K562 (cell line): Measurements from ENCODE around the gene RFC5. TPM values are rescaled to one million over a fixed set of nuclear protein-coding genes. Genes with fewer than 3 reads are reported as not detected.
A peak's percentile ranks its signal among the peaks of the same experiment; 100 is the strongest.

Experiments
- ATAC-seq: fragments of 200-7000 bp; cut with Tn5 transposase; 3 replicates; pipeline ENCODE4 v1.9.1; 2020; ENCODE audit warnings: moderate library complexity
- BruUV-seq: library from RNA; stranded (reverse); fragments of 400-500 nt; replicated peaks from 2 replicates; lab custom pipeline; 2021; lab: Mats Ljungman, UMichigan
- CTCF ChIA-PET: fragments of 300-600 bp; formaldehyde crosslinking; extraction: SDS; loops from one replicate; lab custom pipeline; 2021; ENCODE audit warnings: low intra/inter-chr PET ratio; lab: Yijun Ruan, JAX
- POLR2A ChIA-PET: fragments of 300-600, 350-650 bp; sonication (Branson Sonifier 250); formaldehyde crosslinking; extraction: SDS; loops from one replicate; lab custom pipeline; 2021; ENCODE audit warnings: antibody characterized with exemption, inconsistent platforms; lab: Yijun Ruan, JAX
- DNase-seq, 4 experiments: peaks; one replicate each; pipeline versions ENCODE4 v3.0.0 to v3.0.0-alpha.2; 2011 to 2018; ENCODE audit warnings: low spot score in 3 of 4, mixed read lengths in 3 of 4; ENCODE audit errors: extremely low read depth in 1 of 4
- FAIRE-seq: peaks from 2 replicates; lab custom pipeline; 2011; peaks lifted over from hg19 to GRCh38; lab: Jason Lieb, UNC
- H2AFZ ChIP-seq: 2 replicates; pipeline ENCODE4 v1.6.0; 2011; ENCODE audit warnings: low read depth, low read length, control low read depth, inconsistent platforms
- H3K27ac ChIP-seq: fragments of 200-600 bp; 3 replicates; pipeline ENCODE4 v1.8.0; 2011; ENCODE audit warnings: low read depth, mild to moderate bottlenecking, control low read depth, inconsistent platforms, low read length, moderate library complexity, mixed read lengths; ENCODE audit errors: extremely low read depth
- H3K27me3 ChIP-seq, 2 experiments: fragments of 300-600 bp in 1 of 2; 2 replicates in 1 of 2; 3 replicates in 1 of 2; pipeline versions ENCODE4 v1.6.0 to v1.8.0; 2011; ENCODE audit warnings: inconsistent platforms in 2 of 2, low read length in 2 of 2, mild to moderate bottlenecking in 1 of 2, mixed read lengths in 1 of 2, moderate library complexity in 1 of 2; ENCODE audit not compliant: control insufficient read depth in 2 of 2, insufficient read depth in 2 of 2
- H3K36me3 ChIP-seq: fragments of 300-600 bp; 3 replicates; pipeline ENCODE4 v1.8.0; 2011; ENCODE audit warnings: mild to moderate bottlenecking, low read length, inconsistent platforms; ENCODE audit not compliant: control insufficient read depth, insufficient read depth
- H3K4me1 ChIP-seq, 2 experiments: fragments of 200-600 bp in 1 of 2; replicated peaks in 1 of 2; 2 replicates in 1 of 2; 3 replicates in 1 of 2; pipeline versions ENCODE4 v1.5.1 to v1.8.0; 2011; ENCODE audit warnings: inconsistent platforms in 2 of 2, low read length in 2 of 2, mild to moderate bottlenecking in 1 of 2, mixed read lengths in 1 of 2, moderate library complexity in 1 of 2; ENCODE audit not compliant: control insufficient read depth in 2 of 2, insufficient read depth in 2 of 2
- H3K4me2 ChIP-seq: 2 replicates; pipeline ENCODE4 v1.6.1; 2011; ENCODE audit warnings: low read length, control low read depth, inconsistent platforms, mixed read lengths; ENCODE audit not compliant: insufficient read depth
- H3K4me3 ChIP-seq: fragments of 200-600 bp; sonication (generic), shearing (Covaris generic); 2 replicates; pipeline ENCODE4 v1.5.1; 2016; ENCODE audit warnings: control low read depth, inconsistent platforms
- H3K79me2 ChIP-seq: fragments of 200-600 bp; 3 replicates; pipeline ENCODE4 v1.8.0; 2011; ENCODE audit warnings: low read length, inconsistent platforms; ENCODE audit not compliant: control insufficient read depth, insufficient read depth
- H3K9ac ChIP-seq, 2 experiments: 2 replicates each; pipeline versions ENCODE4 v1.6.0 to v1.6.1; 2011; ENCODE audit warnings: low read depth in 2 of 2, low read length in 2 of 2, control low read depth in 1 of 2, inconsistent platforms in 1 of 2, mild to moderate bottlenecking in 1 of 2, mixed read lengths in 1 of 2; ENCODE audit not compliant: insufficient read depth in 1 of 2
- H3K9me1 ChIP-seq: one replicate; pipeline ENCODE4 v1.6.0; 2011; ENCODE audit warnings: inconsistent platforms, mild to moderate bottlenecking, low read length, moderate library complexity; ENCODE audit not compliant: control insufficient read depth, insufficient read depth
- H3K9me3 ChIP-seq: replicated peaks from 2 replicates; pipeline ENCODE4 v1.5.1; 2011; ENCODE audit warnings: low read depth, low read length, inconsistent platforms; ENCODE audit not compliant: control insufficient read depth, insufficient read depth
- H4K20me1 ChIP-seq: replicated peaks from 2 replicates; pipeline ENCODE4 v1.6.1; 2011; ENCODE audit warnings: low read length, inconsistent platforms, mixed read lengths; ENCODE audit not compliant: control insufficient read depth, insufficient read depth
- CC2D1A ChIP-seq: fragments of 450-650 bp; IDR thresholded peaks from 2 replicates; pipeline ENCODE4 v1.6.1; 2017; ENCODE audit warnings: mild to moderate bottlenecking
- CTCFL ChIP-seq: IDR thresholded peaks from 2 replicates; pipeline ENCODE4 v1.6.1; 2011; ENCODE audit warnings: borderline replicate concordance, low read depth, mild to moderate bottlenecking, moderate library complexity, low read length; ENCODE audit not compliant: insufficient read depth, poor library complexity, severe bottlenecking
- FOXK2 ChIP-seq, 2 experiments: fragments of 450-650 bp; IDR thresholded peaks in 1 of 2; conservative IDR thresholded peaks in 1 of 2; 2 replicates each; pipeline ENCODE4 v1.6.1; 2016; ENCODE audit warnings: low read depth in 2 of 2, mild to moderate bottlenecking in 1 of 2
- HCFC1 ChIP-seq: IDR thresholded peaks from 2 replicates; pipeline ENCODE4 v1.6.1; 2012; ENCODE audit warnings: low read depth, low read length, improper control_type of control experiment
- MAZ ChIP-seq, 2 experiments: fragments of 450-650 bp in 1 of 2; sonication (generic) in 1 of 2; formaldehyde crosslinking; IDR thresholded peaks in 1 of 2; conservative IDR thresholded peaks in 1 of 2; 2 replicates each; pipeline versions ENCODE4 v1.4.0 to v1.5.0; 2020; ENCODE audit warnings: mild to moderate bottlenecking in 1 of 2, missing genetic modification reagents in 1 of 2
- POU5F1 ChIP-seq: fragments of 150-350 bp; IDR thresholded peaks from 2 replicates; pipeline ENCODE4 v1.6.1; 2014; ENCODE audit warnings: borderline replicate concordance, low read length, low read depth, mild to moderate bottlenecking; ENCODE audit not compliant: partially characterized antibody
- SMC3 ChIP-seq: conservative IDR thresholded peaks from 2 replicates; pipeline ENCODE4 v1.6.1; 2011; ENCODE audit warnings: low read depth, low read length, improper control_type of control experiment; ENCODE audit not compliant: insufficient read depth
- VEZF1 ChIP-seq: fragments of 200-800 bp; sonication (Bioruptor generic); IDR thresholded peaks from 2 replicates; pipeline ENCODE4 v1.6.1; 2017; ENCODE audit warnings: missing genetic modification characterization, missing compliant biosample characterization
- ZNF398 ChIP-seq: fragments of 250-450 bp; sonication (Bioruptor Pico); IDR thresholded peaks from 2 replicates; pipeline ENCODE4 v1.8.0; 2021; ENCODE audit warnings: moderate library complexity, mild to moderate bottlenecking, inconsistent platforms
- WGBS: fragments of 100-300 bp; shearing (Covaris generic); methylation state at CpG from one replicate; pipeline ENCODE4 v1.1.6; 2016; ENCODE audit warnings: low coverage, mixed read lengths; ENCODE audit not compliant: insufficient coverage; ENCODE audit errors: missing lambda C conversion rate; 5-methylcytosine and 5-hydroxymethylcytosine counted together
- in situ Hi-C: fragments of 300-500 bp; cut with MboI; formaldehyde crosslinking; loops from 4 replicates; pipeline ENCODE4 v1.15.0; 2018; ENCODE audit warnings: inconsistent platforms, mixed read lengths
- intact Hi-C: fragments of 100-400 bp; cut with micrococcal nuclease; formaldehyde crosslinking; loops from 2 replicates; pipeline ENCODE4 v1.14.2; 2022
- polyA plus RNA-seq, 8 experiments: library from polyadenylated mRNA; depleted of rRNA in 4 of 8; stranded (reverse) in 5 of 8; unstranded in 3 of 8; fragments of >200 nt; fragmentation: Nextera tagmentation in 2 of 8; fragmentation: Illumina TruSeq in 1 of 8; extraction: Ambion mirVana in 2 of 8; extraction: Trizol in 1 of 8; gene quantifications; 2 replicates each; pipeline versions ENCODE4 v1.2.1 to v1.2.3, GENCODE V29; 2011 to 2014; ENCODE audit warnings: inconsistent platforms in 1 of 8, missing spikeins in 1 of 8
- total RNA-seq, 7 experiments: library from RNA; depleted of rRNA in 6 of 7; stranded (reverse); fragments of >200 nt in 6 of 7; fragmentation: Illumina TruSeq in 2 of 7; extraction: Trizol in 2 of 7; gene quantifications; 2 replicates each; pipeline versions ENCODE4 v1.2.1 to v1.2.3, GENCODE V29; 2011 to 2021; ENCODE audit warnings: low replicate concordance in 1 of 7
- TF ChIP-seq, protein P1 (sequence below): fragments of 450-650 bp; IDR thresholded peaks from 2 replicates; pipeline ENCODE4 v1.6.1; 2016; ENCODE audit warnings: mild to moderate bottlenecking

The RFC5 gene
- total and polyA plus RNA-seq, 9 of the 15 experiments (the other 6 are each of a cell fraction or from before 2014, with no cell fraction given), result 61.8 to 189 (median 92.9) TPM

- POLR2A ChIA-PET, result no interaction called here
- in situ Hi-C loops, result no loop called here
- CTCF ChIA-PET, result no interaction called here
- peak; percentile 40; the same call in 1 of the 2 replicates for TF ChIP-seq SMC3
- peak; percentile 14; the same call in 1 of the 2 replicates for TF ChIP-seq VEZF1
- TF ChIP-seq, protein P1, sequence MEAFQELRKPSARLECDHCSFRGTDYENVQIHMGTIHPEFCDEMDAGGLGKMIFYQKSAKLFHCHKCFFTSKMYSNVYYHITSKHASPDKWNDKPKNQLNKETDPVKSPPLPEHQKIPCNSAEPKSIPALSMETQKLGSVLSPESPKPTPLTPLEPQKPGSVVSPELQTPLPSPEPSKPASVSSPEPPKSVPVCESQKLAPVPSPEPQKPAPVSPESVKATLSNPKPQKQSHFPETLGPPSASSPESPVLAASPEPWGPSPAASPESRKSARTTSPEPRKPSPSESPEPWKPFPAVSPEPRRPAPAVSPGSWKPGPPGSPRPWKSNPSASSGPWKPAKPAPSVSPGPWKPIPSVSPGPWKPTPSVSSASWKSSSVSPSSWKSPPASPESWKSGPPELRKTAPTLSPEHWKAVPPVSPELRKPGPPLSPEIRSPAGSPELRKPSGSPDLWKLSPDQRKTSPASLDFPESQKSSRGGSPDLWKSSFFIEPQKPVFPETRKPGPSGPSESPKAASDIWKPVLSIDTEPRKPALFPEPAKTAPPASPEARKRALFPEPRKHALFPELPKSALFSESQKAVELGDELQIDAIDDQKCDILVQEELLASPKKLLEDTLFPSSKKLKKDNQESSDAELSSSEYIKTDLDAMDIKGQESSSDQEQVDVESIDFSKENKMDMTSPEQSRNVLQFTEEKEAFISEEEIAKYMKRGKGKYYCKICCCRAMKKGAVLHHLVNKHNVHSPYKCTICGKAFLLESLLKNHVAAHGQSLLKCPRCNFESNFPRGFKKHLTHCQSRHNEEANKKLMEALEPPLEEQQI, result peak; percentile 87
- peak; percentile 27 for TF ChIP-seq CTCFL
- TF ChIP-seq CC2D1A, result peak; percentile 87
- 0 out of 2 replicates have a peak, but pooled peaks have one; percentile 12 for TF ChIP-seq HCFC1
- TF ChIP-seq FOXK2 (conservative IDR thresholded peaks at IDR 0.05 in 1 of 2, IDR thresholded peaks at IDR 0.05 in 1 of 2; ENCODE audit: low read depth in 2 of 2), result 0 out of 4 replicates have a peak, but pooled peaks of 1 of the 2 experiments have one; percentile 25
- TF ChIP-seq POU5F1, result no peak
- peak in 1 of 2 experiments; percentile 37; a peak in 1 of 4 replicates for TF ChIP-seq MAZ (CRISPR knock-in tag; conservative IDR thresholded peaks at IDR 0.05 in 1 of 2, IDR thresholded peaks at IDR 0.05 in 1 of 2)
- no peak for TF ChIP-seq ZNF398
Observed at GRCh38 chr12:118055144-118055557, 38.6 kb downstream of the RFC5 start.

More at GRCh38 chr12:118055144-118055557, 38.6 kb downstream of the RFC5 start:
- peaks cover under 1 to 9% of the 10 kb centered on the region in 2 experiments; a peak in 2 of 5 replicates for H3K4me1 ChIP-seq
- DNase-seq, result peak; percentile 46 to 80 (median 58)
- no peak overlapping the region for H3K9ac ChIP-seq
- peak; percentile 91 for ATAC-seq
- H2AFZ ChIP-seq, result peak overlapping the region; percentile 29; the same call in 1 of the 2 replicates
- H3K9me1 ChIP-seq, result no peaks in the 10 kb centered on the region
- H3K36me3 ChIP-seq, result peaks cover 19% of the 10 kb centered on the region; the same call in 2 of the 3 replicates
- FAIRE-seq, result peak; percentile 93
- H4K20me1 ChIP-seq, result peaks cover 3% of the 10 kb centered on the region; the same call in 1 of the 2 replicates
- no peak overlapping the region for H3K4me3 ChIP-seq
- intact Hi-C loops, result no loop called here
- H3K4me2 ChIP-seq, result no peak overlapping the region
- no peak overlapping the region for H3K27ac ChIP-seq
- WGBS, result 58% methylated on average over 2 of the region's 2 CpGs
- no peaks in the 10 kb centered on the region for H3K9me3 ChIP-seq
- no TSS peak for BruUV-seq
- no peaks in the 10 kb centered on the region for H3K27me3 ChIP-seq
- peaks cover 20% of the 10 kb centered on the region for H3K79me2 ChIP-seq
